HCT116 (cell line): ENCODE measurements around the gene EGR4. TPM values are rescaled to one million over a fixed set of nuclear protein-coding genes. Genes with fewer than 3 reads are reported as not detected.

Experiments
- ATAC-seq: fragments of 200-7000 bp; cut with Tn5 transposase; 2 replicates; pipeline ENCODE4 v1.9.1; 2020; ENCODE audit warnings: mild to moderate bottlenecking, moderate library complexity
- BruUV-seq: library from RNA; stranded (reverse); fragments of 400-500 nt; replicated peaks from 2 replicates; lab custom pipeline; 2021; lab: Mats Ljungman, UMichigan
- CTCF ChIA-PET: fragments of 300-600 bp; sonication (Branson Sonifier 250); formaldehyde crosslinking; loops from one replicate; lab custom pipeline; 2021; ENCODE audit warnings: antibody characterized with exemption; lab: Charles Lee
- POLR2A ChIA-PET: fragments of 300-600, 350-600 bp; sonication (Branson Sonifier 250); formaldehyde crosslinking; loops from one replicate; lab custom pipeline; 2021; ENCODE audit warnings: antibody characterized with exemption; lab: Charles Lee
- RAD21 ChIA-PET, 2 experiments: fragments of 300-600 bp; sonication (Branson Sonifier 250); formaldehyde crosslinking; loops; one replicate each; lab custom pipeline; 2023; ENCODE audit warnings: low total read pairs in 2 of 2; ENCODE audit not compliant: uncharacterized antibody in 2 of 2, unreplicated experiment in 2 of 2, low non-redundant PET in 1 of 2; lab: Charles Lee
- DNase-seq: peaks from one replicate; pipeline ENCODE4 v3.0.0-alpha.2; 2010; ENCODE audit warnings: low read depth, low spot score
- H2AFZ ChIP-seq: fragments of 200-600 bp; shearing (Covaris generic), sonication (generic); 2 replicates; pipeline ENCODE4 v1.6.1; 2017; ENCODE audit warnings: low read depth, mixed run types, mixed read lengths, antibody characterized with exemption, low read length; ENCODE audit not compliant: poor library complexity, severe bottlenecking
- H3K27ac ChIP-seq: 2 replicates; pipeline ENCODE4 v1.5.1; 2012; ENCODE audit warnings: low read depth, low read length
- H3K27me3 ChIP-seq: fragments of 200-600 bp; sonication (generic); 2 replicates; pipeline ENCODE4 v1.6.1; 2016; ENCODE audit warnings: mixed run types, low read length, mixed read lengths; ENCODE audit not compliant: insufficient read depth
- H3K36me3 ChIP-seq, 2 experiments: fragments of 200-500 bp in 1 of 2; fragments of 200-600 bp in 1 of 2; sonication (Bioruptor generic) in 1 of 2; sonication (generic) in 1 of 2; 2 replicates each; pipeline versions ENCODE4 v1.5.1 to v1.6.1; 2014 to 2016; ENCODE audit warnings: low read length in 2 of 2, inconsistent platforms in 1 of 2, mixed read lengths in 1 of 2, mixed run types in 1 of 2; ENCODE audit not compliant: insufficient read depth in 2 of 2, control insufficient read depth in 1 of 2
- H3K4me1 ChIP-seq, 2 experiments: fragments of 200-600 bp in 1 of 2; sonication (generic) in 1 of 2; 2 replicates each; pipeline versions ENCODE4 v1.5.1 to v1.6.1; 2012 to 2017; ENCODE audit warnings: low read length in 2 of 2, inconsistent platforms in 1 of 2, mild to moderate bottlenecking in 1 of 2, mixed read lengths in 1 of 2, mixed run types in 1 of 2, moderate library complexity in 1 of 2; ENCODE audit not compliant: insufficient read depth in 2 of 2, control insufficient read depth in 1 of 2
- H3K4me2 ChIP-seq: fragments of 200-600 bp; sonication (generic); 2 replicates; pipeline ENCODE4 v1.6.1; 2017; ENCODE audit warnings: mixed run types, low read length, mixed read lengths
- H3K4me3 ChIP-seq, 2 experiments: fragments of 200-600 bp in 1 of 2; sonication (generic) in 1 of 2; replicated peaks in 1 of 2; 2 replicates each; pipeline ENCODE4 v1.5.1; 2011 to 2016; ENCODE audit warnings: low read length in 2 of 2, control low read depth in 1 of 2, low read depth in 1 of 2, mild to moderate bottlenecking in 1 of 2, mixed read lengths in 1 of 2, mixed run types in 1 of 2
- H3K79me2 ChIP-seq: fragments of 200-600 bp; sonication (generic); 2 replicates; pipeline ENCODE4 v1.6.1; 2017; ENCODE audit warnings: mild to moderate bottlenecking, mixed run types, low read length, moderate library complexity, mixed read lengths; ENCODE audit not compliant: insufficient read depth
- H3K9ac ChIP-seq: fragments of 200-600 bp; sonication (generic); 2 replicates; pipeline ENCODE4 v1.6.1; 2016; ENCODE audit warnings: low read length, mixed read lengths
- H3K9me2 ChIP-seq: fragments of 200-600 bp; sonication (generic), shearing (Covaris generic); 2 replicates; pipeline ENCODE4 v1.6.1; 2017; ENCODE audit warnings: mixed run types, mild to moderate bottlenecking, moderate library complexity; ENCODE audit not compliant: insufficient read depth
- H3K9me3 ChIP-seq, 2 experiments: fragments of 200-500 bp in 1 of 2; fragments of 200-600 bp in 1 of 2; sonication (Bioruptor generic) in 1 of 2; sonication (generic) in 1 of 2; 2 replicates each; pipeline ENCODE4 v1.6.1; 2014 to 2017; ENCODE audit warnings: low read length in 2 of 2, mixed read lengths in 2 of 2, inconsistent platforms in 1 of 2, low read depth in 1 of 2, mild to moderate bottlenecking in 1 of 2, mixed run types in 1 of 2, moderate library complexity in 1 of 2; ENCODE audit not compliant: control insufficient read depth in 1 of 2, insufficient read depth in 1 of 2
- H4K20me1 ChIP-seq: fragments of 200-600 bp; sonication (generic), shearing (Covaris generic); 2 replicates; pipeline ENCODE4 v1.6.1; 2017; ENCODE audit warnings: mixed run types, mild to moderate bottlenecking, moderate library complexity; ENCODE audit not compliant: insufficient read depth
- EGR1 ChIP-seq: IDR thresholded peaks from 2 replicates; pipeline ENCODE4 v1.6.1; 2012; ENCODE audit warnings: low read depth
- EZH2 ChIP-seq: fragments of 200-600 bp; sonication (generic); IDR thresholded peaks from 2 replicates; pipeline ENCODE4 v1.6.1; 2017; ENCODE audit warnings: antibody characterized with exemption, mixed run types
- EZH2phosphoT487 ChIP-seq: fragments of 200-600 bp; IDR thresholded peaks from 2 replicates; pipeline ENCODE4 v1.6.1; 2018; ENCODE audit warnings: antibody characterized with exemption, borderline replicate concordance
- FOSL1 ChIP-seq: IDR thresholded peaks from 2 replicates; pipeline ENCODE4 v1.6.1; 2012; ENCODE audit warnings: low read depth
- JUND ChIP-seq: IDR thresholded peaks from 2 replicates; pipeline ENCODE4 v1.6.1; 2012
- POLR2A ChIP-seq: IDR thresholded peaks from 2 replicates; pipeline ENCODE4 v1.7.0; 2011; ENCODE audit warnings: borderline replicate concordance; ENCODE audit not compliant: insufficient read depth, insufficient read length; ENCODE audit errors: extremely low read depth
- POLR2AphosphoS5 ChIP-seq: IDR thresholded peaks from 2 replicates; pipeline ENCODE4 v1.6.1; 2011; ENCODE audit warnings: mild to moderate bottlenecking, low read depth, low read length, moderate library complexity
- RAD21 ChIP-seq: IDR thresholded peaks from 2 replicates; pipeline ENCODE4 v1.6.1; 2012; ENCODE audit warnings: low read depth, mild to moderate bottlenecking
- SP1 ChIP-seq: IDR thresholded peaks from 2 replicates; pipeline ENCODE4 v1.6.1; 2012; ENCODE audit warnings: low read depth
- SRF ChIP-seq: IDR thresholded peaks from 2 replicates; pipeline ENCODE4 v1.6.1; 2012; ENCODE audit warnings: low read depth
- ZFX ChIP-seq: fragments of 450-650 bp; IDR thresholded peaks from 2 replicates; pipeline ENCODE4 v1.6.1; 2017
- ZNF274 ChIP-seq: fragments of 200-500 bp; sonication (Bioruptor generic); IDR thresholded peaks from 2 replicates; pipeline ENCODE4 v1.6.1; 2014; ENCODE audit warnings: mild to moderate bottlenecking, low read depth, low read length, inconsistent platforms
- intact Hi-C: fragments of 100-400 bp; cut with micrococcal nuclease; formaldehyde crosslinking; loops from 2 replicates; pipeline ENCODE4 v1.10.0; 2022
- total RNA-seq: library from RNA; stranded (reverse); gene quantifications from one replicate; pipeline ENCODE4 v1.2.1, GENCODE V29; 2021; ENCODE audit not compliant: unreplicated experiment
- TF ChIP-seq, protein P1 (sequence below), 3 experiments: fragments of 200-600 bp in 1 of 3; sonication (generic) in 1 of 3; IDR thresholded peaks in 2 of 3; conservative IDR thresholded peaks in 1 of 3; 2 replicates each; pipeline ENCODE4 v1.5.1; 2012 to 2017; ENCODE audit warnings: low read depth in 2 of 3, low read length in 2 of 3, antibody characterized with exemption in 1 of 3, borderline replicate concordance in 1 of 3, control low read depth in 1 of 3, mild to moderate bottlenecking in 1 of 3, mixed read lengths in 1 of 3, mixed run types in 1 of 3, moderate library complexity in 1 of 3; ENCODE audit not compliant: insufficient read depth in 1 of 3
- TF ChIP-seq, protein P2 (sequence below): IDR thresholded peaks from 2 replicates; pipeline ENCODE4 v1.6.1; 2012; ENCODE audit warnings: low read depth
- TF ChIP-seq, protein P3 (sequence below): IDR thresholded peaks from 2 replicates; pipeline ENCODE4 v1.6.1; 2012

Gene EGR4
- total RNA-seq, 1 experiment from 2014 or later: 0.37 TPM

DNA sequence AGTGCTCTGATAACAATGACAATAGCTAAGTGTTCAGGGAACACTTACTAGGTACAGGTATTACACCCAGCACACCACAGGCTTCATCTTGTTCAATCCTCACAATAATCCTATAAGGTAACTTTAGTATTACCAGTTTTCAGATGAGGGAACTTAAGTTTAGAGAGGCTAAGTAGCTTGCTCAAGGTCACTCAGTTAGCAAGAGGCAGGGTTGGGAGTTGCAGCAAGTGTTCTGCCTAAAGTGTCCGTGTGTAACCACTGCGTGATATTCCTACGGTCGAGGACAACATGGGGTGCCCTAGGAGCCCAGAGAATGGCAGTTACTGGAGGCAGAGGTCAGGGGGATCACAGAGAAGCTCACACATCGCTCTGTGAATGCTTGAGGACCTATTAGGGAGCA, 30.2 kb upstream of the EGR4 start:
- ChIA-PET CTCF (no interaction called here), POLR2A (no interaction called here), RAD21 (no interaction called here)
- no peaks in the 10 kb centered on the region for H3K4me1 ChIP-seq
- H2AFZ ChIP-seq: no peak overlapping the region
- no peak overlapping the region for H3K4me3 ChIP-seq
- no peaks in the 10 kb centered on the region for H3K9me3 ChIP-seq
- peaks cover 36% of the 10 kb centered on the region; the same call in 1 of the 2 replicates for H3K27me3 ChIP-seq
- no peaks in the 10 kb centered on the region for H3K9me2 ChIP-seq
- TF ChIP-seq EGR1 (no peak), EZH2phosphoT487 (no peak), POLR2AphosphoS5 (no peak), SP1 (no peak), ZFX (no peak), SRF (no peak), POLR2A (no peak), FOSL1 (no peak), EZH2 (no peak), JUND (no peak), ZNF274 (no peak), RAD21 (no peak)
- TF ChIP-seq, protein P1, sequence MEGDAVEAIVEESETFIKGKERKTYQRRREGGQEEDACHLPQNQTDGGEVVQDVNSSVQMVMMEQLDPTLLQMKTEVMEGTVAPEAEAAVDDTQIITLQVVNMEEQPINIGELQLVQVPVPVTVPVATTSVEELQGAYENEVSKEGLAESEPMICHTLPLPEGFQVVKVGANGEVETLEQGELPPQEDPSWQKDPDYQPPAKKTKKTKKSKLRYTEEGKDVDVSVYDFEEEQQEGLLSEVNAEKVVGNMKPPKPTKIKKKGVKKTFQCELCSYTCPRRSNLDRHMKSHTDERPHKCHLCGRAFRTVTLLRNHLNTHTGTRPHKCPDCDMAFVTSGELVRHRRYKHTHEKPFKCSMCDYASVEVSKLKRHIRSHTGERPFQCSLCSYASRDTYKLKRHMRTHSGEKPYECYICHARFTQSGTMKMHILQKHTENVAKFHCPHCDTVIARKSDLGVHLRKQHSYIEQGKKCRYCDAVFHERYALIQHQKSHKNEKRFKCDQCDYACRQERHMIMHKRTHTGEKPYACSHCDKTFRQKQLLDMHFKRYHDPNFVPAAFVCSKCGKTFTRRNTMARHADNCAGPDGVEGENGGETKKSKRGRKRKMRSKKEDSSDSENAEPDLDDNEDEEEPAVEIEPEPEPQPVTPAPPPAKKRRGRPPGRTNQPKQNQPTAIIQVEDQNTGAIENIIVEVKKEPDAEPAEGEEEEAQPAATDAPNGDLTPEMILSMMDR (IDR thresholded peaks at IDR 0.05 in 2 of 3, conservative IDR thresholded peaks at IDR 0.05 in 1 of 3; ENCODE audit: borderline replicate concordance in 1 of 3, insufficient read depth in 1 of 3, low read depth in 2 of 3, low read length in 2 of 3): no peak
- TF ChIP-seq, protein P2, sequence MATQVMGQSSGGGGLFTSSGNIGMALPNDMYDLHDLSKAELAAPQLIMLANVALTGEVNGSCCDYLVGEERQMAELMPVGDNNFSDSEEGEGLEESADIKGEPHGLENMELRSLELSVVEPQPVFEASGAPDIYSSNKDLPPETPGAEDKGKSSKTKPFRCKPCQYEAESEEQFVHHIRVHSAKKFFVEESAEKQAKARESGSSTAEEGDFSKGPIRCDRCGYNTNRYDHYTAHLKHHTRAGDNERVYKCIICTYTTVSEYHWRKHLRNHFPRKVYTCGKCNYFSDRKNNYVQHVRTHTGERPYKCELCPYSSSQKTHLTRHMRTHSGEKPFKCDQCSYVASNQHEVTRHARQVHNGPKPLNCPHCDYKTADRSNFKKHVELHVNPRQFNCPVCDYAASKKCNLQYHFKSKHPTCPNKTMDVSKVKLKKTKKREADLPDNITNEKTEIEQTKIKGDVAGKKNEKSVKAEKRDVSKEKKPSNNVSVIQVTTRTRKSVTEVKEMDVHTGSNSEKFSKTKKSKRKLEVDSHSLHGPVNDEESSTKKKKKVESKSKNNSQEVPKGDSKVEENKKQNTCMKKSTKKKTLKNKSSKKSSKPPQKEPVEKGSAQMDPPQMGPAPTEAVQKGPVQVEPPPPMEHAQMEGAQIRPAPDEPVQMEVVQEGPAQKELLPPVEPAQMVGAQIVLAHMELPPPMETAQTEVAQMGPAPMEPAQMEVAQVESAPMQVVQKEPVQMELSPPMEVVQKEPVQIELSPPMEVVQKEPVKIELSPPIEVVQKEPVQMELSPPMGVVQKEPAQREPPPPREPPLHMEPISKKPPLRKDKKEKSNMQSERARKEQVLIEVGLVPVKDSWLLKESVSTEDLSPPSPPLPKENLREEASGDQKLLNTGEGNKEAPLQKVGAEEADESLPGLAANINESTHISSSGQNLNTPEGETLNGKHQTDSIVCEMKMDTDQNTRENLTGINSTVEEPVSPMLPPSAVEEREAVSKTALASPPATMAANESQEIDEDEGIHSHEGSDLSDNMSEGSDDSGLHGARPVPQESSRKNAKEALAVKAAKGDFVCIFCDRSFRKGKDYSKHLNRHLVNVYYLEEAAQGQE: no peak
- TF ChIP-seq, protein P3, sequence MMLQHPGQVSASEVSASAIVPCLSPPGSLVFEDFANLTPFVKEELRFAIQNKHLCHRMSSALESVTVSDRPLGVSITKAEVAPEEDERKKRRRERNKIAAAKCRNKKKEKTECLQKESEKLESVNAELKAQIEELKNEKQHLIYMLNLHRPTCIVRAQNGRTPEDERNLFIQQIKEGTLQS: no peak
- intact Hi-C loops: no loop called here
- BruUV-seq: no TSS peak
- H3K4me2 ChIP-seq: no peak overlapping the region
- DNase-seq: no peak
- no peaks in the 10 kb centered on the region for H3K36me3 ChIP-seq
- H3K79me2 ChIP-seq: no peaks in the 10 kb centered on the region
- ATAC-seq: no peak
- no peaks in the 10 kb centered on the region for H4K20me1 ChIP-seq
- H3K9ac ChIP-seq: no peak overlapping the region
- no peak overlapping the region for H3K27ac ChIP-seq
